IMR-90 (cell line): ENCODE results near the gene NOC2L. TPM values are rescaled to one million over a fixed set of nuclear protein-coding genes. Genes with fewer than 3 reads are reported as not detected.

Experiments used
- CHD1 ChIP-seq: IDR thresholded peaks from 2 replicates; pipeline ENCODE4 v1.6.1; 2012; ENCODE audit warnings: low read depth, low read length, improper control_type of control experiment
- RFX5 ChIP-seq: IDR thresholded peaks from 2 replicates; pipeline ENCODE4 v1.8.0; 2012; ENCODE audit warnings: low read depth, mild to moderate bottlenecking, low read length, moderate library complexity
- polyA plus RNA-seq, 3 experiments: library from polyadenylated mRNA; depleted of rRNA; stranded (reverse); fragments of >200 nt; gene quantifications; 2 replicates each; pipeline ENCODE4 v1.2.3, GENCODE V29; 2012; ENCODE audit warnings: low replicate concordance in 1 of 3
- total RNA-seq: library from RNA; depleted of rRNA; stranded (reverse); fragments of >200 nt; gene quantifications from 2 replicates; pipeline ENCODE4 v1.2.3, GENCODE V29; 2012
- TF ChIP-seq, protein P1 (sequence below): fragments of 150-350 bp; IDR thresholded peaks from 2 replicates; pipeline ENCODE4 v1.6.1; 2017; ENCODE audit warnings: mild to moderate bottlenecking, antibody characterized with exemption, low read length, low read depth

The NOC2L gene
- total and polyA plus RNA-seq, 2 of the 4 experiments (the other 2 are of a cell fraction), result 74.2 to 106 TPM

DNA sequence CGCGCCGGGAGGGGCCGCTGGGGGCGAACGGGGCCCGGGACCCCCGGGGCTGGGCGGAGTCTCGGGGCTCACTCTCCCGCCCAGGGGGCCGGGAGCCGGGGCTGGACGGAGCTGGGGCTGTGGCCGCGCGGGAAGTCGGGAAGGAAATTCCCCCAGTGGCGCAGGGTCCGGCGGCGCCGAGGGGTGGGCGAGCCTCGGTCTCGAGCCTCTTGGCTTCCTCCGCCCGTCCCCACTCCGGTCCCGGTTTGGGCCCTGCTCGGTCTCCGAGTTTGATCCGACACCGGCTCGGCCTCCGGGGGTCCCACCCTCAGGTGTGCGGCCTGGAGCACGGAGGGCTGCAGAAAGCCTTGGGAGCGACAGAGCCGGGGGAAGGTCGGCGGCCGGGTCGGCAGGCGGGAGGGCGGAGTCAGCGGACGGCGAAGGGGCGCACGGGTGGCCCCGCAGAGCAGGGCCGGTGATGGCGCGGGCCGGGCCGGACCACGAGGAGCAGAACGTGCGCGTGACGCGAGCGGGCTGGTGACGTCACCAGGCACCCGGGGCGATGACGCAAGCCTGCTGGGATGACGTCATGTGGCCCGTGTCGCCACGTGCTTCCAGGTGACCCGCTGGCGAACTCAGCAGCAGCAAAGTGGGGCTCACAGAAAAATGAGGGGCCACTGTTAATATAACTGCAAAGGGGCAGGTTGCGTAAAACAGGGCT, 41.5 kb upstream of the NOC2L start (continued):
- TF ChIP-seq, protein P1, sequence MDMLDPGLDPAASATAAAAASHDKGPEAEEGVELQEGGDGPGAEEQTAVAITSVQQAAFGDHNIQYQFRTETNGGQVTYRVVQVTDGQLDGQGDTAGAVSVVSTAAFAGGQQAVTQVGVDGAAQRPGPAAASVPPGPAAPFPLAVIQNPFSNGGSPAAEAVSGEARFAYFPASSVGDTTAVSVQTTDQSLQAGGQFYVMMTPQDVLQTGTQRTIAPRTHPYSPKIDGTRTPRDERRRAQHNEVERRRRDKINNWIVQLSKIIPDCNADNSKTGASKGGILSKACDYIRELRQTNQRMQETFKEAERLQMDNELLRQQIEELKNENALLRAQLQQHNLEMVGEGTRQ, result peak; percentile 86
- TF ChIP-seq CHD1, result peak; percentile 36; the same call in 1 of the 2 replicates
- no peak for TF ChIP-seq RFX5
